ENCODE measurements around the gene NDUFA11. TPM values are rescaled to one million over a fixed set of nuclear protein-coding genes. Genes with fewer than 3 reads are reported as not detected.

NDUFA11 gene
- total and polyA plus RNA-seq, 7 donors, result 242 to 450 (median 395) TPM

GRCh38 chr19:5936292-5936592 is 32.7 kb upstream of the NDUFA11 start:
- Histone ChIP-seq H3K4me3 (no peak overlapping the region), H3K36me3 (peaks cover 4 to 49% (median 11%) of the 10 kb centered on the region in 4 donors), H3K4me1 (peaks cover 0 to 82% (median 66%) of the 10 kb centered on the region in 4 donors), H3K27me3 (no peaks in the 10 kb centered on the region), H3K27ac (peak overlapping the region; percentile 69 to 85 (median 77)), H3K9me3 (no peaks in the 10 kb centered on the region)
- WGBS, 2 donors, result 95% methylated on average over 9 of the region's 9 CpGs
- DNase-seq, result no peak
- TF ChIP-seq EP300 (IDR thresholded peaks at IDR 0.05) (no peak), POLR2A (IDR thresholded peaks at IDR 0.05) (no peak), POLR2AphosphoS5 (IDR thresholded peaks at IDR 0.05) (no peak), CTCF (IDR thresholded peaks at IDR 0.05) (no peak)
- intact Hi-C loops (cut with DNase I), result no loop called here

DNA sequence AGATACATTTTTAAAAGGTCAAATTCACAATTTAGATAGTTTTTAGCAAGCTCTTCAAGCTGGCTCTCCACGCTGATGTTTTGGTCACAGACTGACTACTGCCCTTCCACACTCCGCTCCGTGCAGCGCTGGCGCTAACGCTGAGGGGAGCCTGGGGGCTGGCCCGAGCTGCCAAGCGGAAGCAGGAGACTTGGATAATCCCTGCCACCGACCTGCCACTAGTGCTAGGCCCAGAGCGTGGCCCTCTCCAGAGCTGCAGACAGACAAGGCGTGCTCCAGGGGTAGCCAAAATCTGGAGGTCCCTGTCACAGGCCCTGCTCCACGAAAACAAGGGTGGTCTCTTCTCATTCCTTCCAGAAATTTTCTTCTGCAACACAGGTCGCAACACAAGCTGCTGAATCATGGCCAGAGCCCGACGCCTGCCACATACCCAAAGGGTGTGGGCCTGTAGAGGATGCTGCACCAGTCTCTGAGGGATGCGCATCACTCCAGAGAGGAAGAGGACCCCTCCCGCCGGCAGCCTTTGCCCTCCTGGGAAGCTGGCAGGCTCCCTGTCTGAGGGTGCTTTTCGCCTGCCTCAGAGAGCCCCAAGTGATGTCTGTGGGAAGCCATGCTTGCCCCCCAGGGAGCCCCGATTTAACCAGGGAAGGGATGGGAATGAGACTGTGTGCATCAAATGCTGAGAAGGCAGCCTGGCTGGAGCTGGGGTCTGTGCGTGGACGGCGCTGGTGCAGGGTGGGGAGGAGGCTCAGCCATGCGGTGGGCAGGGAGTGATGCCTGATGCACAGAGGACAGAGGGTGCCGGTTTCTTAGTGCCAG is 32.1 kb upstream of the NDUFA11 start:
- 87 to 92% methylated on average over 25 of the region's 25 CpGs for WGBS, 2 donors
- H3K4me3 ChIP-seq, result no peak overlapping the region
- intact Hi-C loops (cut with DNase I), result no loop called here
- peak overlapping the region; percentile 69 to 85 (median 77) for H3K27ac ChIP-seq
- H3K27me3 ChIP-seq, result no peaks in the 10 kb centered on the region
- TF ChIP-seq POLR2AphosphoS5 (IDR thresholded peaks at IDR 0.05) (no peak), POLR2A (IDR thresholded peaks at IDR 0.05) (no peak), EP300 (IDR thresholded peaks at IDR 0.05) (no peak), CTCF (IDR thresholded peaks at IDR 0.05) (no peak)
- peaks cover 1 to 49% (median 12%) of the 10 kb centered on the region in 4 donors for H3K36me3 ChIP-seq
- DNase-seq, result no peak
- H3K9me3 ChIP-seq, result no peaks in the 10 kb centered on the region
- peaks cover 0 to 79% (median 65%) of the 10 kb centered on the region in 4 donors for H3K4me1 ChIP-seq

DNA sequence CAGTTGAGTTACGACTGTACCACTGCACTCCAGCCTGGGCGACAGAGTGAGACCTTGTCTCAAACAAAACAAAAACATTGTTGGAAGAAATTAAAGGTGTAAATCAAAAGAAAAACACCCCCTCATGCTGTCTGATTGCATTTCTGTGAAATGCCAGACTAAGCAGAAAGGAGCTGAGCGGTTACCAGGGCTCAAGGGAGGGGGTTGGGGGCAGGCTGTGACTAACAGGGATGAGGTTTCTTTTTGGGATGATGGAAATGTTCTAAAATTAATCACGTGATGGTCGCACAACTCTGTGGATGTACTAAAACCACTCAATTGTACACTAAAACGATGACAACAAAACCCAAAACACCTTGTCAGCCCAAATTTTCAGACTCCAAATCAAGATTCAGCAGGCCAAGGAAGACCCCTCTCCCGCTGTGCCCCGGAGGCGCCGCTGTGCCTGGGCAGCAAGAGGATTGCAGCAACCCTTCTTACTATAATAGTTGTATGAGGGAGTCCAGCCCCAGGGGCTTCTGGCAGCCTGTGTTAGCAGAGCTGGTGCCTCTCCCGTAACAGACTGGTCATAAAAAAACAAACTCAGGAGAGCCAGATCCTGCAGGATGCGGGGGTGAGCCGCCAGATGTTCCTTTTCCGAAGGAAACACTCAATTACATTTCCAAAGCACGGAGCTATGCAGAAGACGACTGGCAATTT is 31.3 kb upstream of the NDUFA11 start:
- intact Hi-C loops (cut with DNase I), result no loop called here
- Histone ChIP-seq H3K4me3 (no peak overlapping the region), H3K36me3 (peaks cover 0 to 49% (median 12%) of the 10 kb centered on the region in 4 donors), H3K27ac (peak overlapping the region; percentile 69 to 85 (median 77)), H3K4me1 (peaks cover 0 to 79% (median 65%) of the 10 kb centered on the region in 4 donors), H3K27me3 (no peaks in the 10 kb centered on the region), H3K9me3 (no peaks in the 10 kb centered on the region)
- TF ChIP-seq CTCF (IDR thresholded peaks at IDR 0.05), result no peak
- TF ChIP-seq POLR2AphosphoS5 (IDR thresholded peaks at IDR 0.05), result peak in 2 of 4 donors; percentile 3 to 20
- 80 to 85% methylated on average over 16 of the region's 16 CpGs for WGBS, 2 donors
- DNase-seq, result no peak

- no peak for DNase-seq
- intact Hi-C loops (cut with DNase I), result no loop called here
- Histone ChIP-seq H3K27ac (peak overlapping the region; percentile 69 to 85 (median 77)), H3K4me1 (peaks cover 0 to 88% (median 65%) of the 10 kb centered on the region in 4 donors), H3K36me3 (peaks cover 7 to 49% (median 11%) of the 10 kb centered on the region in 4 donors), H3K4me3 (no peak overlapping the region), H3K27me3 (no peaks in the 10 kb centered on the region), H3K9me3 (no peaks in the 10 kb centered on the region)
- WGBS, 2 donors, result 94 to 95% methylated on average over 5 of the region's 5 CpGs
- TF ChIP-seq EP300 (IDR thresholded peaks at IDR 0.05), result no peak
- no peak for TF ChIP-seq POLR2AphosphoS5 (IDR thresholded peaks at IDR 0.05)
- no peak for TF ChIP-seq CTCF (IDR thresholded peaks at IDR 0.05)
- TF ChIP-seq POLR2A (IDR thresholded peaks at IDR 0.05), result no peak
Measured at GRCh38 chr19:5934069-5934401, 30.4 kb upstream of the NDUFA11 start.

Measured in sigmoid colon (tissue), 7 donors.